Measurements from ENCODE around the gene BGLAP. TPM values are rescaled to one million over a fixed set of nuclear protein-coding genes. Genes with fewer than 3 reads are reported as not detected.

Gene BGLAP
- polyA plus RNA-seq, 1 donor (not counting 4 experiments of a cell fraction or from before 2014, with no cell fraction given) = 0.12 TPM

DNA sequence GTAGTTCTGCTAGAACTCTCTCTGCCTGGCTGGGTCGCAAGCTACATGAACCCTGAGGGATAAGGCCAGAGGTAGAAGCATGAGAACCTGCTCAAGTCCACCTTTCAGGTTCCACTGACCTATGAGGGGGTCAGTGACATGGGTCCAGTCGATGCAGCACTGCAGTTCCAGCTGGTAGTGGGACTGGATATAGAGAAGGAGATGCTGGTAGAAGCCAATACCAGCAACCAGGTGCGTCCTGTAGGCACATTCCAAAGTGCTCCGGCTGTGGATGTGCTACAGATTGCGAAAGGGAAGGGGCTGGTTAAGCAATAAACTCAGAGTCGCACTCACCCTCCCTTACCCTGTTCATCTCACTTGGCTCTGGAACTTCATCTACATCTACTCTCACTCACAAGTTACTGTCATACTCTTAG lies 35.0 kb downstream of the BGLAP start:
- no peak for DNase-seq (ENCODE audit: low read depth, low spot score)

DNA sequence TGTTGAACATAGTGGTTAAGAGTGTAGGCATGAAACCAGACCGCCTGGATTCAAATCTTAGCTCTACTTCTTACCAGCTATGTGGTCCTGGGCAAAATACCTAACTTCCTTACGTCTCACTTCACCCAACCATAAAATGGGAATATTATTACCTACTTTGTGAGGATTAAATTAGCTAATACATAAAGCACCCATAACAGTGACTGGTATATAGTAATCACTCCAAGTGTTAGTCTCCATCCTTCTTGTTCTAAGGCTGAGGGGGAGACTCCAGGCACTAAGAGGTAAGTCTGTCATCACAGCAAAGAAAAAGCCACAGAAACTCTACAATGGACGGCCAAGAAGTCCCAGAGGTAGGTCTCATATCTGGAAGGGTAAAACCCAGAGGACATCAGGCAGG lies 37.9 kb downstream of the BGLAP start:
- H3K4me1 ChIP-seq (ENCODE audit: control insufficient read depth, extremely low read depth, insufficient read depth, low read length) = peaks cover 27% of the 10 kb centered on the region
- H2AFZ ChIP-seq (ENCODE audit: control insufficient read depth, low read length) = no peak overlapping the region
- H3K9me3 ChIP-seq (ENCODE audit: control insufficient read depth, low read depth, low read length) = no peaks in the 10 kb centered on the region
- peaks cover 20 to 29% of the 10 kb centered on the region in 2 experiments for H3K36me3 ChIP-seq (ENCODE audit: control insufficient read depth in 2 of 2, extremely low read depth in 1 of 2, insufficient read depth in 2 of 2, low read length in 2 of 2)
- dilution Hi-C loops (cut with MboI; ENCODE audit: extremely low pct_ligation_motif_present, low sequenced_read_pairs) = no loop called here
- FAIRE-seq = no peak
- H3K9me1 ChIP-seq (ENCODE audit: control insufficient read depth, extremely low read depth, insufficient read depth, low read length) = no peaks in the 10 kb centered on the region
- no peaks in the 10 kb centered on the region for H3K27me3 ChIP-seq (ENCODE audit: control insufficient read depth, extremely low read depth, insufficient read depth, low read length)
- H4K20me1 ChIP-seq (ENCODE audit: control insufficient read depth, extremely low read depth, insufficient read depth, low read length) = no peaks in the 10 kb centered on the region
- H3K9ac ChIP-seq (ENCODE audit: control insufficient read depth, extremely low read depth, insufficient read depth, low read length) = no peak overlapping the region
- H3K4me2 ChIP-seq (ENCODE audit: control insufficient read depth, extremely low read depth, insufficient read depth, low read depth, low read length) = no peak overlapping the region
- no peak for DNase-seq (ENCODE audit: low read depth, low spot score)
- no peak for TF ChIP-seq EZH2 (IDR thresholded peaks at IDR 0.05; ENCODE audit: low read length)
- TF ChIP-seq, protein P1, sequence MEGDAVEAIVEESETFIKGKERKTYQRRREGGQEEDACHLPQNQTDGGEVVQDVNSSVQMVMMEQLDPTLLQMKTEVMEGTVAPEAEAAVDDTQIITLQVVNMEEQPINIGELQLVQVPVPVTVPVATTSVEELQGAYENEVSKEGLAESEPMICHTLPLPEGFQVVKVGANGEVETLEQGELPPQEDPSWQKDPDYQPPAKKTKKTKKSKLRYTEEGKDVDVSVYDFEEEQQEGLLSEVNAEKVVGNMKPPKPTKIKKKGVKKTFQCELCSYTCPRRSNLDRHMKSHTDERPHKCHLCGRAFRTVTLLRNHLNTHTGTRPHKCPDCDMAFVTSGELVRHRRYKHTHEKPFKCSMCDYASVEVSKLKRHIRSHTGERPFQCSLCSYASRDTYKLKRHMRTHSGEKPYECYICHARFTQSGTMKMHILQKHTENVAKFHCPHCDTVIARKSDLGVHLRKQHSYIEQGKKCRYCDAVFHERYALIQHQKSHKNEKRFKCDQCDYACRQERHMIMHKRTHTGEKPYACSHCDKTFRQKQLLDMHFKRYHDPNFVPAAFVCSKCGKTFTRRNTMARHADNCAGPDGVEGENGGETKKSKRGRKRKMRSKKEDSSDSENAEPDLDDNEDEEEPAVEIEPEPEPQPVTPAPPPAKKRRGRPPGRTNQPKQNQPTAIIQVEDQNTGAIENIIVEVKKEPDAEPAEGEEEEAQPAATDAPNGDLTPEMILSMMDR (optimal IDR thresholded peaks at IDR 0.05 in 1 of 3, IDR thresholded peaks at IDR 0.05 in 1 of 3, conservative IDR thresholded peaks at IDR 0.05 in 1 of 3; ENCODE audit: extremely low read depth in 1 of 3, insufficient read depth in 2 of 3, low read length in 3 of 3) = no peak
- H3K4me3 ChIP-seq (ENCODE audit: control insufficient read depth in 2 of 3, extremely low read depth in 1 of 3, insufficient read depth in 2 of 3, low read depth in 1 of 3, low read length in 3 of 3) = no peak overlapping the region
- peaks cover 55% of the 10 kb centered on the region for H3K79me2 ChIP-seq (ENCODE audit: control insufficient read depth, insufficient read depth, low read length)
- H3K27ac ChIP-seq (ENCODE audit: control insufficient read depth, insufficient read depth, low read length) = no peak overlapping the region

More for the DNA sequence above, 35.0 kb downstream of the BGLAP start:
- dilution Hi-C loops (cut with MboI; ENCODE audit: extremely low pct_ligation_motif_present, low sequenced_read_pairs) = no loop called here
- FAIRE-seq = no peak
- Histone ChIP-seq H3K79me2 (ENCODE audit: control insufficient read depth, insufficient read depth, low read length) (peaks cover 43% of the 10 kb centered on the region), H3K36me3 (ENCODE audit: control insufficient read depth in 2 of 2, extremely low read depth in 1 of 2, insufficient read depth in 2 of 2, low read length in 2 of 2) (peaks cover 35 to 50% of the 10 kb centered on the region in 2 experiments), H3K9ac (ENCODE audit: control insufficient read depth, extremely low read depth, insufficient read depth, low read length) (no peak overlapping the region), H4K20me1 (ENCODE audit: control insufficient read depth, extremely low read depth, insufficient read depth, low read length) (no peaks in the 10 kb centered on the region), H3K27ac (ENCODE audit: control insufficient read depth, insufficient read depth, low read length) (no peak overlapping the region), H3K4me2 (ENCODE audit: control insufficient read depth, extremely low read depth, insufficient read depth, low read depth, low read length) (no peak overlapping the region), H3K9me1 (ENCODE audit: control insufficient read depth, extremely low read depth, insufficient read depth, low read length) (no peaks in the 10 kb centered on the region), H3K9me3 (ENCODE audit: control insufficient read depth, low read depth, low read length) (no peaks in the 10 kb centered on the region), H3K27me3 (ENCODE audit: control insufficient read depth, extremely low read depth, insufficient read depth, low read length) (no peaks in the 10 kb centered on the region), H3K4me1 (ENCODE audit: control insufficient read depth, extremely low read depth, insufficient read depth, low read length) (peaks cover 10% of the 10 kb centered on the region), H2AFZ (ENCODE audit: control insufficient read depth, low read length) (no peak overlapping the region), H3K4me3 (ENCODE audit: control insufficient read depth in 2 of 3, extremely low read depth in 1 of 3, insufficient read depth in 2 of 3, low read depth in 1 of 3, low read length in 3 of 3) (no peak overlapping the region)
- TF ChIP-seq EZH2 (IDR thresholded peaks at IDR 0.05; ENCODE audit: low read length) = no peak
- TF ChIP-seq, protein P1 (optimal IDR thresholded peaks at IDR 0.05 in 1 of 3, IDR thresholded peaks at IDR 0.05 in 1 of 3, conservative IDR thresholded peaks at IDR 0.05 in 1 of 3; ENCODE audit: extremely low read depth in 1 of 3, insufficient read depth in 2 of 3, low read length in 3 of 3) = no peak

Measured in keratinocyte (primary cell).